Measurements from ENCODE around the gene EVI5L. TPM values are rescaled to one million over a fixed set of nuclear protein-coding genes. Genes with fewer than 3 reads are reported as not detected.

EVI5L gene
- polyA plus RNA-seq, 1 of the 3 experiments (the other 2 are of a cell fraction) = 9.7 TPM

DNA sequence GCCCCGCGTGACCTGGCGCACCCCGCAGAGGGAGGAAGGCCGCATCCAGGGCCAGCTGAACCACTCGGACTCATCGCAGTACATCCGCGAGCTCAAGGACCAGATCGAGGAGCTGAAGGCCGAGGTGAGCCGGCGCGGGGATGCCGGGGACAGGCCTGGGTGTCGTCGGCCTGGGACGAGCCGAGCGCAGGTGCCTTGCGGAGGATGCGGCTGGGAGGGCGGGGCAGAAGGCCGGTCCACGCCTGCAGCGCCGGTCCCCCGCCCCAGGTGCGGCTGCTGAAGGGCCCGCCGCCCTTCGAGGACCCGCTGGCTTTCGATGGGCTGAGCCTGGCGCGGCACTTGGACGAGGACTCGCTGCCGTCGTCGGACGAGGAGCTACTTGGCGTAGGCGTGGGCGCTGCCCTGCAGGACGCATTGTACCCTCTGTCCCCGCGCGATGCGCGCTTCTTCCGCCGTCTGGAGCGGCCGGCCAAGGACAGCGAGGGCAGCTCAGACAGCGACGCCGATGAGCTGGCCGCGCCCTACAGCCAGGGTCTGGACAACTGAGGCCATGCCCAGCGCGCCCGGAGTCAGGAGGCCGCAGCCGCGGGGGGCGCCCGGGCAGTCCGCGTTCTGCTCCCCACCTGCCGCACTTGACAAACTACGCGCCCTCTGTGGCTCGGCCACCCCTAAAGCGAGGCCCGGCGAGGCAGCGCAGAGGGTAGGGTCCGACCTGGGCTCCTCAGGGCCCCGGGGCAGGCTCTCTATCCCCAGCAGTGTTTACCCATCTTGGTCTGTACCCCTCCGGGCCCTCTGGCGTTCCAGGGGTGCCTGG lies 33.3 kb downstream of the EVI5L start:
- no peaks in the 10 kb centered on the region for H3K36me3 ChIP-seq (replicated peaks in 1 of 2; ENCODE audit: control insufficient read depth in 1 of 2, insufficient read depth in 2 of 2, low read length in 1 of 2)
- WGBS (ENCODE audit: low lambda C conversion rate) = 94% methylated on average over 65 of the region's 83 CpGs
- CTCF ChIA-PET = interaction anchor here (1.0 to 3.1 kb wide), 3 partner anchors 11 to 139 kb away, joined by 3 to 41 read pairs (median 4); no protein-coding TSS in a partner anchor

More for the DNA sequence above, 33.3 kb downstream of the EVI5L start:
- Histone ChIP-seq H3K4me3 (ENCODE audit: low read depth in 2 of 2, low read length in 1 of 2) (no peak overlapping the region; a peak in 1 of 4 replicates), H3K9me3 (no peaks in the 10 kb centered on the region), H3K27me3 (ENCODE audit: insufficient read depth) (no peaks in the 10 kb centered on the region), H3K9me2 (no peaks in the 10 kb centered on the region), H3K79me2 (ENCODE audit: insufficient read depth) (no peaks in the 10 kb centered on the region), H3K27ac (ENCODE audit: low read depth in 2 of 2, low read length in 1 of 2) (no peak overlapping the region), H2AFZ (ENCODE audit: low read depth) (no peak overlapping the region), H3K4me2 (no peak overlapping the region), H3K9ac (no peak overlapping the region), H3F3A (replicated peaks; ENCODE audit: insufficient read depth) (no peaks in the 10 kb centered on the region), H4K20me1 (ENCODE audit: insufficient read depth) (no peaks in the 10 kb centered on the region), H3K4me1 (ENCODE audit: control insufficient read depth in 1 of 2, insufficient read depth in 2 of 2, low read depth in 1 of 2, low read length in 1 of 2) (peaks cover 0 to 13% of the 10 kb centered on the region in 2 experiments; a peak in 1 of 4 replicates)
- POLR2A ChIA-PET = interaction anchor here (1.6 kb wide), 1 partner anchor 40 kb away, joined by 4 read pairs; the partner anchor contains the start of gene MAP2K7
- TF ChIP-seq REST (IDR thresholded peaks at IDR 0.05; ENCODE audit: low read depth, low read length) = no peak
- TF ChIP-seq CHD2 (IDR thresholded peaks at IDR 0.05; ENCODE audit: low read length, partially characterized antibody) = no peak
- no peak for TF ChIP-seq TCF12 (IDR thresholded peaks at IDR 0.05)
- no peak for TF ChIP-seq FOSL2 (IDR thresholded peaks at IDR 0.05; ENCODE audit: borderline replicate concordance, low read depth)
- TF ChIP-seq ZBTB33 (IDR thresholded peaks at IDR 0.05; ENCODE audit: borderline replicate concordance, low read depth) = no peak
- no peak for TF ChIP-seq YY1 (IDR thresholded peaks at IDR 0.05; ENCODE audit: low read depth)
- no peak for TF ChIP-seq RCOR1 (IDR thresholded peaks at IDR 0.05; ENCODE audit: low read length)
- DNase-seq = no peak
